SK-N-SH treated with all-trans-retinoic acid at 6 μM for 48 hours (cell line): ENCODE data around the gene LRMDA.

ENCODE experiments used
- ARNTL ChIP-seq: fragments of 450-650 bp; formaldehyde crosslinking; IDR thresholded peaks from 2 replicates; pipeline ENCODE4 v1.5.0; 2020; ENCODE audit warnings: low read depth, mild to moderate bottlenecking, moderate library complexity, borderline replicate concordance
- ESRRG ChIP-seq: fragments of 250-450 bp; sonication (Bioruptor Pico); IDR thresholded peaks from 2 replicates; pipeline ENCODE4 v1.6.1; 2021; ENCODE audit warnings: mild to moderate bottlenecking
- GLIS3 ChIP-seq: fragments of 250-450 bp; sonication (Bioruptor Pico); IDR thresholded peaks from 2 replicates; pipeline ENCODE4 v1.5.0; 2020; ENCODE audit warnings: mild to moderate bottlenecking, moderate library complexity
- PPARA ChIP-seq: fragments of 250-450 bp; sonication (Bioruptor Pico); IDR thresholded peaks from 2 replicates; pipeline ENCODE4 v1.5.0; 2020; ENCODE audit warnings: mild to moderate bottlenecking, borderline replicate concordance
- RARB ChIP-seq: fragments of 250-450 bp; sonication (Bioruptor Pico); IDR thresholded peaks from 2 replicates; pipeline ENCODE4 v1.8.0; 2021; ENCODE audit warnings: mild to moderate bottlenecking, moderate library complexity
- TOX ChIP-seq: fragments of 250-450 bp; sonication (Bioruptor Pico); IDR thresholded peaks from 2 replicates; pipeline ENCODE4 v1.8.0; 2021; ENCODE audit warnings: mild to moderate bottlenecking, moderate library complexity, borderline replicate concordance
- ZFP3 ChIP-seq: fragments of 250-450 bp; sonication (Bioruptor Pico); IDR thresholded peaks from 2 replicates; pipeline ENCODE4 v1.5.0; 2020; ENCODE audit warnings: mild to moderate bottlenecking, moderate library complexity
- ZFP30 ChIP-seq: fragments of 450-650 bp; formaldehyde crosslinking; IDR thresholded peaks from 2 replicates; pipeline ENCODE4 v1.5.0; 2022; ENCODE audit warnings: mild to moderate bottlenecking, moderate library complexity
- TF ChIP-seq, protein P1 (sequence below): fragments of 250-450 bp; sonication (Bioruptor Pico); IDR thresholded peaks from 2 replicates; pipeline ENCODE4 v1.8.0; 2021; ENCODE audit warnings: low read depth, mild to moderate bottlenecking, moderate library complexity, borderline replicate concordance
- TF ChIP-seq, protein P2 (sequence below): fragments of 250-450 bp; sonication (Bioruptor Pico); IDR thresholded peaks from 2 replicates; pipeline ENCODE4 v1.8.0; 2020; ENCODE audit warnings: mild to moderate bottlenecking, moderate library complexity, borderline replicate concordance

GRCh38 chr10:75677541-75677940 lies 246.1 kb downstream of the LRMDA start:
- no peak for TF ChIP-seq ZFP3
- TF ChIP-seq PPARA (CRISPR knock-in tag), result no peak
- no peak for TF ChIP-seq GLIS3
- no peak for TF ChIP-seq ZFP30 (CRISPR knock-in tag)
- no peak for TF ChIP-seq RARB (CRISPR knock-in tag)
- TF ChIP-seq, protein P1, sequence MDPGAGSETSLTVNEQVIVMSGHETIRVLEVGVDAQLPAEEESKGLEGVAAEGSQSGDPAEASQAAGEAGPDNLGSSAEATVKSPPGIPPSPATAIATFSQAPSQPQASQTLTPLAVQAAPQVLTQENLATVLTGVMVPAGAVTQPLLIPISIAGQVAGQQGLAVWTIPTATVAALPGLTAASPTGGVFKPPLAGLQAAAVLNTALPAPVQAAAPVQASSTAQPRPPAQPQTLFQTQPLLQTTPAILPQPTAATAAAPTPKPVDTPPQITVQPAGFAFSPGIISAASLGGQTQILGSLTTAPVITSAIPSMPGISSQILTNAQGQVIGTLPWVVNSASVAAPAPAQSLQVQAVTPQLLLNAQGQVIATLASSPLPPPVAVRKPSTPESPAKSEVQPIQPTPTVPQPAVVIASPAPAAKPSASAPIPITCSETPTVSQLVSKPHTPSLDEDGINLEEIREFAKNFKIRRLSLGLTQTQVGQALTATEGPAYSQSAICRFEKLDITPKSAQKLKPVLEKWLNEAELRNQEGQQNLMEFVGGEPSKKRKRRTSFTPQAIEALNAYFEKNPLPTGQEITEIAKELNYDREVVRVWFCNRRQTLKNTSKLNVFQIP (CRISPR knock-in tag), result no peak
- no peak for TF ChIP-seq ESRRG (CRISPR knock-in tag)
- TF ChIP-seq, protein P2, sequence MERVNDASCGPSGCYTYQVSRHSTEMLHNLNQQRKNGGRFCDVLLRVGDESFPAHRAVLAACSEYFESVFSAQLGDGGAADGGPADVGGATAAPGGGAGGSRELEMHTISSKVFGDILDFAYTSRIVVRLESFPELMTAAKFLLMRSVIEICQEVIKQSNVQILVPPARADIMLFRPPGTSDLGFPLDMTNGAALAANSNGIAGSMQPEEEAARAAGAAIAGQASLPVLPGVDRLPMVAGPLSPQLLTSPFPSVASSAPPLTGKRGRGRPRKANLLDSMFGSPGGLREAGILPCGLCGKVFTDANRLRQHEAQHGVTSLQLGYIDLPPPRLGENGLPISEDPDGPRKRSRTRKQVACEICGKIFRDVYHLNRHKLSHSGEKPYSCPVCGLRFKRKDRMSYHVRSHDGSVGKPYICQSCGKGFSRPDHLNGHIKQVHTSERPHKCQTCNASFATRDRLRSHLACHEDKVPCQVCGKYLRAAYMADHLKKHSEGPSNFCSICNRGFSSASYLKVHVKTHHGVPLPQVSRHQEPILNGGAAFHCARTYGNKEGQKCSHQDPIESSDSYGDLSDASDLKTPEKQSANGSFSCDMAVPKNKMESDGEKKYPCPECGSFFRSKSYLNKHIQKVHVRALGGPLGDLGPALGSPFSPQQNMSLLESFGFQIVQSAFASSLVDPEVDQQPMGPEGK, result no peak
- no peak for TF ChIP-seq ARNTL (CRISPR knock-in tag)
- no peak for TF ChIP-seq TOX (CRISPR knock-in tag)
